HCT116 (cell line): ENCODE data around the gene FXYD4. TPM values are rescaled to one million over a fixed set of nuclear protein-coding genes. Genes with fewer than 3 reads are reported as not detected.

ENCODE experiments used
- ATAC-seq: fragments of 200-7000 bp; cut with Tn5 transposase; 2 replicates; pipeline ENCODE4 v1.9.1; 2020; ENCODE audit warnings: mild to moderate bottlenecking, moderate library complexity
- BruUV-seq: library from RNA; stranded (reverse); fragments of 400-500 nt; replicated peaks from 2 replicates; lab custom pipeline; 2021; lab: Mats Ljungman, UMichigan
- CTCF ChIA-PET: fragments of 300-600 bp; sonication (Branson Sonifier 250); formaldehyde crosslinking; loops from one replicate; lab custom pipeline; 2021; ENCODE audit warnings: antibody characterized with exemption; lab: Charles Lee
- POLR2A ChIA-PET: fragments of 300-600, 350-600 bp; sonication (Branson Sonifier 250); formaldehyde crosslinking; loops from one replicate; lab custom pipeline; 2021; ENCODE audit warnings: antibody characterized with exemption; lab: Charles Lee
- RAD21 ChIA-PET, 2 experiments: fragments of 300-600 bp; sonication (Branson Sonifier 250); formaldehyde crosslinking; loops; one replicate each; lab custom pipeline; 2023; ENCODE audit warnings: low total read pairs in 2 of 2; ENCODE audit not compliant: uncharacterized antibody in 2 of 2, unreplicated experiment in 2 of 2, low non-redundant PET in 1 of 2; lab: Charles Lee
- DNase-seq: peaks from one replicate; pipeline ENCODE4 v3.0.0-alpha.2; 2010; ENCODE audit warnings: low read depth, low spot score
- H2AFZ ChIP-seq: fragments of 200-600 bp; shearing (Covaris generic), sonication (generic); 2 replicates; pipeline ENCODE4 v1.6.1; 2017; ENCODE audit warnings: low read depth, mixed run types, mixed read lengths, antibody characterized with exemption, low read length; ENCODE audit not compliant: poor library complexity, severe bottlenecking
- H3K27ac ChIP-seq: 2 replicates; pipeline ENCODE4 v1.5.1; 2012; ENCODE audit warnings: low read depth, low read length
- H3K27me3 ChIP-seq: fragments of 200-600 bp; sonication (generic); 2 replicates; pipeline ENCODE4 v1.6.1; 2016; ENCODE audit warnings: mixed run types, low read length, mixed read lengths; ENCODE audit not compliant: insufficient read depth
- H3K36me3 ChIP-seq, 2 experiments: fragments of 200-500 bp in 1 of 2; fragments of 200-600 bp in 1 of 2; sonication (Bioruptor generic) in 1 of 2; sonication (generic) in 1 of 2; 2 replicates each; pipeline versions ENCODE4 v1.5.1 to v1.6.1; 2014 to 2016; ENCODE audit warnings: low read length in 2 of 2, inconsistent platforms in 1 of 2, mixed read lengths in 1 of 2, mixed run types in 1 of 2; ENCODE audit not compliant: insufficient read depth in 2 of 2, control insufficient read depth in 1 of 2
- H3K4me1 ChIP-seq, 2 experiments: fragments of 200-600 bp in 1 of 2; sonication (generic) in 1 of 2; 2 replicates each; pipeline versions ENCODE4 v1.5.1 to v1.6.1; 2012 to 2017; ENCODE audit warnings: low read length in 2 of 2, inconsistent platforms in 1 of 2, mild to moderate bottlenecking in 1 of 2, mixed read lengths in 1 of 2, mixed run types in 1 of 2, moderate library complexity in 1 of 2; ENCODE audit not compliant: insufficient read depth in 2 of 2, control insufficient read depth in 1 of 2
- H3K4me2 ChIP-seq: fragments of 200-600 bp; sonication (generic); 2 replicates; pipeline ENCODE4 v1.6.1; 2017; ENCODE audit warnings: mixed run types, low read length, mixed read lengths
- H3K4me3 ChIP-seq, 2 experiments: fragments of 200-600 bp in 1 of 2; sonication (generic) in 1 of 2; replicated peaks in 1 of 2; 2 replicates each; pipeline ENCODE4 v1.5.1; 2011 to 2016; ENCODE audit warnings: low read length in 2 of 2, control low read depth in 1 of 2, low read depth in 1 of 2, mild to moderate bottlenecking in 1 of 2, mixed read lengths in 1 of 2, mixed run types in 1 of 2
- H3K79me2 ChIP-seq: fragments of 200-600 bp; sonication (generic); 2 replicates; pipeline ENCODE4 v1.6.1; 2017; ENCODE audit warnings: mild to moderate bottlenecking, mixed run types, low read length, moderate library complexity, mixed read lengths; ENCODE audit not compliant: insufficient read depth
- H3K9ac ChIP-seq: fragments of 200-600 bp; sonication (generic); 2 replicates; pipeline ENCODE4 v1.6.1; 2016; ENCODE audit warnings: low read length, mixed read lengths
- H3K9me2 ChIP-seq: fragments of 200-600 bp; sonication (generic), shearing (Covaris generic); 2 replicates; pipeline ENCODE4 v1.6.1; 2017; ENCODE audit warnings: mixed run types, mild to moderate bottlenecking, moderate library complexity; ENCODE audit not compliant: insufficient read depth
- H3K9me3 ChIP-seq, 2 experiments: fragments of 200-500 bp in 1 of 2; fragments of 200-600 bp in 1 of 2; sonication (Bioruptor generic) in 1 of 2; sonication (generic) in 1 of 2; 2 replicates each; pipeline ENCODE4 v1.6.1; 2014 to 2017; ENCODE audit warnings: low read length in 2 of 2, mixed read lengths in 2 of 2, inconsistent platforms in 1 of 2, low read depth in 1 of 2, mild to moderate bottlenecking in 1 of 2, mixed run types in 1 of 2, moderate library complexity in 1 of 2; ENCODE audit not compliant: control insufficient read depth in 1 of 2, insufficient read depth in 1 of 2
- H4K20me1 ChIP-seq: fragments of 200-600 bp; sonication (generic), shearing (Covaris generic); 2 replicates; pipeline ENCODE4 v1.6.1; 2017; ENCODE audit warnings: mixed run types, mild to moderate bottlenecking, moderate library complexity; ENCODE audit not compliant: insufficient read depth
- ATF3 ChIP-seq: IDR thresholded peaks from 2 replicates; pipeline ENCODE4 v1.6.1; 2012
- CTCF ChIP-seq, 3 experiments: fragments of 200-600 bp in 1 of 3; sonication (generic) in 1 of 3; IDR thresholded peaks in 2 of 3; conservative IDR thresholded peaks in 1 of 3; 2 replicates each; pipeline ENCODE4 v1.5.1; 2012 to 2017; ENCODE audit warnings: low read depth in 2 of 3, low read length in 2 of 3, antibody characterized with exemption in 1 of 3, borderline replicate concordance in 1 of 3, control low read depth in 1 of 3, mild to moderate bottlenecking in 1 of 3, mixed read lengths in 1 of 3, mixed run types in 1 of 3, moderate library complexity in 1 of 3; ENCODE audit not compliant: insufficient read depth in 1 of 3
- ELF1 ChIP-seq: IDR thresholded peaks from 2 replicates; pipeline ENCODE4 v1.6.1; 2012; ENCODE audit warnings: low read depth, borderline replicate concordance
- EZH2phosphoT487 ChIP-seq: fragments of 200-600 bp; IDR thresholded peaks from 2 replicates; pipeline ENCODE4 v1.6.1; 2018; ENCODE audit warnings: antibody characterized with exemption, borderline replicate concordance
- MAX ChIP-seq: IDR thresholded peaks from 2 replicates; pipeline ENCODE4 v1.6.1; 2012
- RAD21 ChIP-seq: IDR thresholded peaks from 2 replicates; pipeline ENCODE4 v1.6.1; 2012; ENCODE audit warnings: low read depth, mild to moderate bottlenecking
- YY1 ChIP-seq: IDR thresholded peaks from 2 replicates; pipeline ENCODE4 v1.6.1; 2011; ENCODE audit warnings: low read length, low read depth, moderate library complexity, mild to moderate bottlenecking; ENCODE audit not compliant: insufficient replicate concordance; ENCODE audit errors: extremely low read depth
- intact Hi-C: fragments of 100-400 bp; cut with micrococcal nuclease; formaldehyde crosslinking; loops from 2 replicates; pipeline ENCODE4 v1.10.0; 2022
- total RNA-seq: library from RNA; stranded (reverse); gene quantifications from one replicate; pipeline ENCODE4 v1.2.1, GENCODE V29; 2021; ENCODE audit not compliant: unreplicated experiment

Gene FXYD4
- total RNA-seq, 1 experiment from 2014 or later = 0.71 TPM

GRCh38 chr10:43390759-43391158 is 19.3 kb downstream of the FXYD4 start:
- POLR2A ChIA-PET = interaction anchor here (1.4 kb wide), 1 partner anchor 10 kb away, joined by 4 read pairs; no protein-coding TSS in a partner anchor
- peaks cover 98% of the 10 kb centered on the region for H3K79me2 ChIP-seq
- no TSS peak for BruUV-seq
- TF ChIP-seq MAX (no peak), CTCF (IDR thresholded peaks at IDR 0.05 in 2 of 3, conservative IDR thresholded peaks at IDR 0.05 in 1 of 3; ENCODE audit: borderline replicate concordance in 1 of 3, insufficient read depth in 1 of 3, low read depth in 2 of 3, low read length in 2 of 3) (peak; percentile 56 to 66 (median 60)), RAD21 (peak; percentile 64)
- no peak overlapping the region for H3K4me3 ChIP-seq
- H3K9me3 ChIP-seq = no peaks in the 10 kb centered on the region
- intact Hi-C loops = no loop called here
- H3K4me2 ChIP-seq = no peak overlapping the region
- no peak overlapping the region for H3K27ac ChIP-seq
- peak; percentile 80 for ATAC-seq
- peaks cover 68 to 97% of the 10 kb centered on the region in 2 experiments for H3K36me3 ChIP-seq
- no peak overlapping the region for H3K9ac ChIP-seq
- DNase-seq = no peak
- peaks cover 2 to 8% of the 10 kb centered on the region in 2 experiments; a peak in 3 of 4 replicates for H3K4me1 ChIP-seq
- H4K20me1 ChIP-seq = peaks cover 51% of the 10 kb centered on the region; the same call in 1 of the 2 replicates
- H2AFZ ChIP-seq = no peak overlapping the region
- CTCF ChIA-PET = interaction anchor here (0.8 to 1.0 kb wide), 3 partner anchors 10 to 96 kb away, joined by 3 to 7 read pairs (median 3); no protein-coding TSS in a partner anchor
- H3K27me3 ChIP-seq = no peaks in the 10 kb centered on the region
- RAD21 ChIA-PET = no interaction called here
- H3K9me2 ChIP-seq = no peaks in the 10 kb centered on the region

GRCh38 chr10:43391496-43391895 is 20.1 kb downstream of the FXYD4 start:
- Histone ChIP-seq H3K4me2 (no peak overlapping the region), H3K9me2 (no peaks in the 10 kb centered on the region), H3K27me3 (no peaks in the 10 kb centered on the region), H3K4me1 (peaks cover 4 to 16% of the 10 kb centered on the region in 2 experiments; a peak in 3 of 4 replicates), H3K9me3 (no peaks in the 10 kb centered on the region), H3K79me2 (peaks cover 100% of the 10 kb centered on the region), H3K4me3 (no peak overlapping the region), H4K20me1 (peaks cover 45% of the 10 kb centered on the region; the same call in 1 of the 2 replicates), H2AFZ (no peak overlapping the region), H3K36me3 (peaks cover 61 to 98% of the 10 kb centered on the region in 2 experiments), H3K9ac (no peak overlapping the region), H3K27ac (no peak overlapping the region)
- ATAC-seq (no peak), DNase-seq (no peak)
- intact Hi-C loops = no loop called here
- POLR2A ChIA-PET = interaction anchor here (1.4 kb wide), 1 partner anchor 11 kb away, joined by 4 read pairs; no protein-coding TSS in a partner anchor
- no TSS peak for BruUV-seq
- TF ChIP-seq CTCF (IDR thresholded peaks at IDR 0.05 in 2 of 3, conservative IDR thresholded peaks at IDR 0.05 in 1 of 3; ENCODE audit: borderline replicate concordance in 1 of 3, insufficient read depth in 1 of 3, low read depth in 2 of 3, low read length in 2 of 3) (no peak), EZH2phosphoT487 (no peak), ELF1 (no peak), YY1 (no peak), ATF3 (no peak)
- CTCF ChIA-PET = no interaction called here
- RAD21 ChIA-PET = no interaction called here
